Panc1 (cell line): Measurements from ENCODE around the gene PUSL1. TPM values are rescaled to one million over a fixed set of nuclear protein-coding genes. Genes with fewer than 3 reads are reported as not detected.

ENCODE experiments used
- ATAC-seq: fragments of 200-7000 bp; cut with Tn5 transposase; 2 replicates; pipeline ENCODE4 v1.9.1; 2020; ENCODE audit warnings: mild to moderate bottlenecking, moderate library complexity
- BruUV-seq: library from RNA; stranded (reverse); fragments of 400-500 nt; replicated peaks from 2 replicates; lab custom pipeline; 2021; lab: Mats Ljungman, UMichigan
- CTCF ChIA-PET: fragments of 300-600 bp; sonication (Branson Sonifier 250); formaldehyde crosslinking; loops from one replicate; lab custom pipeline; 2022; ENCODE audit warnings: antibody characterized with exemption; lab: Charles Lee
- POLR2A ChIA-PET: fragments of 300-600 bp; sonication (Branson Sonifier 250); formaldehyde crosslinking; loops from one replicate; lab custom pipeline; 2022; ENCODE audit warnings: antibody characterized with exemption; lab: Charles Lee
- DNase-seq: peaks from one replicate; pipeline ENCODE4 v3.0.0-alpha.2; 2010; ENCODE audit warnings: low read depth, low spot score
- H3K27ac ChIP-seq: 2 replicates; pipeline ENCODE4 v1.5.1; 2011; ENCODE audit warnings: mild to moderate bottlenecking, low read length, inconsistent platforms
- H3K27me3 ChIP-seq: fragments of 200-500 bp; sonication (Bioruptor generic); 2 replicates; pipeline ENCODE4 v1.6.0; 2014; ENCODE audit warnings: low read length, inconsistent platforms; ENCODE audit not compliant: control insufficient read depth, insufficient read depth
- H3K36me3 ChIP-seq: fragments of 200-500 bp; sonication (Bioruptor generic); 2 replicates; pipeline ENCODE4 v1.5.1; 2014; ENCODE audit warnings: inconsistent platforms, mild to moderate bottlenecking, low read length, moderate library complexity; ENCODE audit not compliant: control insufficient read depth, insufficient read depth
- H3K4me1 ChIP-seq: 2 replicates; pipeline ENCODE4 v1.5.1; 2011; ENCODE audit warnings: inconsistent platforms, mild to moderate bottlenecking, low read length, moderate library complexity; ENCODE audit not compliant: control insufficient read depth, insufficient read depth
- H3K4me3 ChIP-seq, 2 experiments: 2 replicates each; pipeline ENCODE4 v1.5.1; 2011 to 2012; ENCODE audit warnings: low read depth in 2 of 2, low read length in 2 of 2, mild to moderate bottlenecking in 2 of 2, inconsistent platforms in 1 of 2, moderate library complexity in 1 of 2
- H3K9me3 ChIP-seq: fragments of 200-500 bp; sonication (Bioruptor generic); 2 replicates; pipeline ENCODE4 v1.5.1; 2014; ENCODE audit warnings: low read depth, mild to moderate bottlenecking, inconsistent platforms, low read length, moderate library complexity; ENCODE audit not compliant: control insufficient read depth, insufficient read depth
- CTCF ChIP-seq: fragments of 450-650 bp; IDR thresholded peaks from 2 replicates; pipeline ENCODE4 v1.5.1; 2017; ENCODE audit warnings: mild to moderate bottlenecking
- POLR2AphosphoS5 ChIP-seq: IDR thresholded peaks from 2 replicates; pipeline ENCODE4 v1.6.1; 2012; ENCODE audit warnings: mild to moderate bottlenecking, low read depth, low read length, moderate library complexity
- REST ChIP-seq, 2 experiments: IDR thresholded peaks; 2 replicates each; pipeline ENCODE4 v1.6.1; 2011 to 2012; ENCODE audit warnings: low read depth in 2 of 2, control low read depth in 1 of 2, low read length in 1 of 2, mild to moderate bottlenecking in 1 of 2, moderate library complexity in 1 of 2; ENCODE audit not compliant: insufficient read depth in 1 of 2
- SIN3A ChIP-seq: IDR thresholded peaks from 2 replicates; pipeline ENCODE4 v1.6.1; 2012; ENCODE audit warnings: low read depth, mild to moderate bottlenecking, low read length, moderate library complexity, borderline replicate concordance; ENCODE audit not compliant: insufficient read depth
- TCF7L2 ChIP-seq: IDR thresholded peaks from 2 replicates; pipeline ENCODE4 v1.6.1; 2011; ENCODE audit warnings: mild to moderate bottlenecking, low read depth, low read length, inconsistent platforms
- in situ Hi-C: cut with HindIII; loops from 2 replicates; pipeline ENCODE4 v1.10.0; 2016; ENCODE audit warnings: low sequenced_read_pairs, low pct_unique_long_range_greater_than_20kb
- intact Hi-C: fragments of 100-400 bp; cut with micrococcal nuclease; formaldehyde crosslinking; loops from one replicate; pipeline ENCODE4 v1.10.0; 2022; ENCODE audit not compliant: unreplicated experiment
- total RNA-seq: library from RNA; stranded (reverse); gene quantifications from one replicate; pipeline ENCODE4 v1.2.1, GENCODE V29; 2021; ENCODE audit not compliant: unreplicated experiment

PUSL1 gene
- total RNA-seq, 1 experiment from 2014 or later, result 46.9 TPM

DNA sequence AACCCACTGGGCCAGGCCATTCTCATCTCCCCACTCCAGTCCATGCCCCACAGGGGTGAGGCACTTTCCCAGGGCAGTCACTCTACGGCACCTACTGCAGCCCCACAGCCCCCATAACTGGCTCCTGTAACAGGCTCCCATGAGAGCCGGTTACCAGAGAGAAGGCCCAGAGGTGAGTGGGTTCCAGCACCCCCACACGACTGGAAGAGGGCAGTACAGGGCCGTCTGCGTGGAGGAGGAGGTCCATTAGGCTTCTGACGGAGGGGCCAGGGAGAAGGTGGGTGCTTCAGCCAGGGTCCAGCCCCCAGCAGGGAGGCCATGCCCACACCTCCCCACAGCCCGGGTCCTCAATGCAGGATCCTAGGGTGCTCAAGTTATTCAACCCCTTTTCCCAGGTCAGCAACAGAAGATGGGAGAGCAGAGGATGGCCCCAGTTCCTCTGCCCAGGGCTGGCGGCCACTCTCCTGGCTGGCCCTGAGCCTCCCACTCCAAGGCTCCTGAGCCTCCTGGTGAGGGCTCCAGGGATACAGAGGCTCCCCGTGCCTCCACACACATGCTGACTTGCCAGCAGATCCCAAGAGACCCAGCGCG is 2.2 kb upstream of the PUSL1 start:
- Histone ChIP-seq H3K9me3 (no peaks in the 10 kb centered on the region), H3K4me1 (peaks cover 41% of the 10 kb centered on the region), H3K36me3 (no peaks in the 10 kb centered on the region; the same call in 1 of the 2 replicates), H3K27ac (peak overlapping the region; percentile 57), H3K27me3 (no peaks in the 10 kb centered on the region), H3K4me3 (peak overlapping the region in 1 of 2 experiments; percentile 61; a peak in 2 of 4 replicates)
- TF ChIP-seq CTCF (peak; percentile 31; the same call in 1 of the 2 replicates), POLR2AphosphoS5 (no peak)
- POLR2A ChIA-PET, result no interaction called here
- no peak for ATAC-seq
- in situ Hi-C loops (no loop called here), intact Hi-C loops (no loop called here)
- DNase-seq, result no peak
- no TSS peak for BruUV-seq
- CTCF ChIA-PET, result no interaction called here

- intact Hi-C loops, result no loop called here
- peaks cover 44% of the 10 kb centered on the region for H3K4me1 ChIP-seq
- TSS peak; percentile 47 for BruUV-seq
Measured at GRCh38 chr1:1306661-1307260, 1.6 kb upstream of the PUSL1 start.

More at GRCh38 chr1:1306661-1307260, 1.6 kb upstream of the PUSL1 start:
- Histone ChIP-seq H3K27me3 (no peaks in the 10 kb centered on the region), H3K27ac (no peak overlapping the region), H3K4me3 (peak overlapping the region; percentile 61 to 72), H3K36me3 (no peaks in the 10 kb centered on the region; the same call in 1 of the 2 replicates), H3K9me3 (no peaks in the 10 kb centered on the region)
- in situ Hi-C loops, result no loop called here
- CTCF ChIA-PET, result no interaction called here
- no peak for TF ChIP-seq TCF7L2
- no peak for TF ChIP-seq REST (IDR thresholded peaks at IDR 0.05; ENCODE audit: insufficient read depth in 1 of 2, low read depth in 2 of 2, low read length in 1 of 2)
- TF ChIP-seq POLR2AphosphoS5, result no peak
- no peak for TF ChIP-seq CTCF
- no peak for TF ChIP-seq SIN3A
- no peak for DNase-seq
- POLR2A ChIA-PET, result no interaction called here
- ATAC-seq, result no peak
